ENCODE results near the gene NTM.

The NTM gene

DNA sequence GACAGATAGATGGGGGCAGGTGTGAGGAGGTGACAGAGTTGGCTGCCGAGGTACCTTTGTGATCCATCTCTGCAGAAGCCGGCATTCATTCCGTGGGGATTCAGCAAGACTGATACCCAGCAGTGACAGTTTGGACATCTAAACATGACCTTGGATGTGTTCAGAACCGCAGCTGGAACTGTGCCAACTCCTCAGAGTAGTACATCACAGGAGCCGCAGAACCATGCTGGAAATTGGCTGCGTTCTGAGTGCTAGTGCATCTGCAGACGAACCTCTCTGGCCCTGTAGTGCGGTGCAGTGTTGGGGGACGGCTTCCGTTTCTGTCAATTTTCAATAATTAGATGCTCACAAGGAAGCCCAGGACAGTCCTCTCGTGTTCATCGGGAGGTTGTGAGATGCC is 772.1 kb downstream of the NTM start:
- DNase-seq, result no peak

DNA sequence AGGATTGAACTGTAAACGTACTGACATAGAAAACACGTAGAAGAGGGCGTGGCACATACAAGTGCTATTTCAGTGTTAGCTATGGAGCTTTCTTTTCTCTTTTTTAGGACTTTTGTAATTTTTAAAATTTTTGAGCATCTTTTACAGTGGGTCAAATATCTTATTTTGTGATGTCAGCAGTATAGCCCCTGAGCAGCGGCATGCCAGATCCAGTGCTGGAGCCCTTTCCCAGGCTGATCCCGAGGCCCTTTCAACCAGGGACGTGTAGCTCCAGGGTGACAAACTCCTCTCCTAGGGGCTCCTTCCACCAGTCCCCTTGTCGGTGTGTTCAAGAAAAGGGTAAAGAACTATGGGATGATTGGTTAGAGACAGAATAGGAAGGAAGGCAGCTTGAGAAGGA is 777.0 kb downstream of the NTM start:
- DNase-seq, result no peak

DNA sequence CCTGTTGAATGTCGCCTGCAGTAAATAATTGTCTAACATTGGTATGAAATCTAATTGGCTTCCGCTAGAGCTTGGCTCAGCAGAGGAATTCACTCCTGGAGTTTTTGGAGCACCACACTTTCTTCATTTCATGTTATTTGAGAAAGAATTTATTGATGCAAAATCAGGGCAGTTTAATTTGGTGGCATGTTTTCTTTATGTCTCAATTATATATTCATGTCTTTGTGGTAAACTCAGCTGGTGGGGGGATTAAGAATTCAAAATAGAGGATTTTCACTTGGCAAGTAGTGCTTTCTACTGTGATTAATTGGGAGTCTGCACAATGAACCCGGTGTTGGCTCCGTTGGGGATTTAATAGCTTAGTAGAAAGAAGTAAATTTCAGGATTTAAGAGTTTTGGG is 784.4 kb downstream of the NTM start:
- DNase-seq, result no peak

DNA sequence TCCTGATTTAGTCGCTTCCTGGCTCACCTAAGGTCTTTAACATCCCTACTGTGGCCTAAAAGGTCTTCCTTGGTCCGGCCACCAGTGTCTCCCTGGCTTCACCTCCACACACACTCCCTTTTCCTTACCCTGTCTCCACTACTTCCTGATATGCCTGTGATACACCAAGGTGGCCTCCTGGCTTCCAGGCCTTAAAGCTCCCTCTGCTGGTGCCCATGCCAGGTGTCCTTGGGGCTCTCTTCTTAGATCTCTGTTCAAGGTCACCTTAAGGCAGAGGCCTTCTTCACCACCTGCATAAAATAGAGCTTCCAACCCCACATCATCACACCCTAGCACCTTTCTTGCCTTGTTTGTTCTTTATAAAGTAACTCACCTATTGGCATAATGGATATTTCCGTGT is 787.7 kb downstream of the NTM start:
- no peak for DNase-seq

DNA sequence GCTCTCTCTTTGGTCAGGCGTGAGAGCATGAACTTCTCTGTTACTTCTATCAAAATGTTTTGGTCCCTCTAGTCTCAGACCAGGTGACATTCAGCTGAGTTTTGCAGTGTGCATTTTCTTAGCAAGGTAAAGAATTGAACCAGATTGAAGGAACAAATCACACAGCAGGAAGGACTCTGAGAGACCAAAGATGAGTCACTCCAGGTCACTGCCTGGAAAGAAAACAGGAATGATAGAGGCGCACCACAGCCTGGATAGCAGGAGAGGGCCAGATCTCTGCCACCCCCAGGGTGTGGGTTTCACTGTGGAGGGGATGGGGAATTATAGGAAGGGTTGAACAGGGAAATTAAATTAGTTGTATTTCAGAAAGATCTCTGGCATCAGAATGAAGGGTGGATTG is 788.3 kb downstream of the NTM start:
- DNase-seq, result no peak

DNA sequence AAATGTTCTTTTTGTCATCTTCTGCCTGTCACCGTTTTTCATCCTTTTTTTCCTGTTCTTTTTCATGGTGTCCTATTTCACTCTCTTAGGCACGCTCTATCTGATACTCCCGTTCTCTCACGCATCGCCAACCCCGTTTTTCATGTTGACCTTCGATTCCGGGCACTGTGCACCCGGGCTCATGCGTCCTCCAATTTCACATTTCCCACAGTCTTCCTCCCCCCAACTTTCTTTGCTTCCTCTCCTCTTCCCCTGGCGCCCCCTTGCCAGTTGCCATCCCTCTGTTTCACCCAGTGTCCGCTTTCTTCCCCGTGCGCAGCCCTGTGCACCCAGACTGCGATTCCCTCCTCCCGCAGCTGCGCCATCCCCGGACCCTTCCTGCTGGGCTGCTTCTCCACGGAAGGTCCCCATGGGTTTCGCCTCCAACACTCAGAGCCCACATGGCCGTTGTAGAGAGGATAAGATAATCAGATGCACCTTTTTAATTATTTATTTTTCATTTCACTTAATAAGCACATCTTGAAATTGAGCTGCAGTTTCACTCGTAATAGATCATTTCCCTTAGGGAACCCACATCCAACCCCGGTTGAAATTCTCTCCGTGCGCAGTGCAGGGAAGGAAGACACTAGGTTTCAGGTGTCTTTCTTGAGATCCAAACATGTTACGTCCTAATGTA is 791.1 kb downstream of the NTM start:
- DNase-seq, result no peak

DNA sequence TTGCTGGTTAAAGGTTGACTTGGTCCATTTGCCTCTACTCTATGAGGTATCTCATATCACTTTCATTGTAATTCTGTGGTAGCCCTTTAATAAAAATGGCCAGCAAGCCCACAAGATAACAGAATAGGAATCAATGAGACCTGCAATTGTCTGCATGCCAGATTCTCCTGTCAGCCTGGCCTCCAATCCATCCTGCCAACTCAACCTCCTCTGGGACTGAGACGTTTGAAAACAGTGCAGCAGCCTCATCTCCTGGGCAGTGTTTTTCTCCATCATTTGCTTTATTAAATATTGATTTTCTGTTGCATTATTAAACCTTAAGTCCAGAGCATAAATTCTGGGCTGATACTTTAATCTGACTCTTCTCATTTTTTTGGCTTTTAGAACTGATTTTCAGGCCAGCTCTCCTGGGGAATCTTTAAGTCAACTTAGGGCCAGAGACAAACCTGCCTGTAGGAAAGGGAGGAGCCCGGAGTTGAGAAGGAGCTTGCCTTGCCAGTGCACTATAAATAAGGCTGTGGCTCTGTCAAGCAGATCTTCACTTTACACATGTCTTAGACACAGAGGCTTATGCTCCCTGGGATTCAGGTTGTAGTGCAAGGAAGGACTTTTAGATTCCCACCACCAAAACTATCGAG is 798.0 kb downstream of the NTM start:
- no peak for DNase-seq

DNA sequence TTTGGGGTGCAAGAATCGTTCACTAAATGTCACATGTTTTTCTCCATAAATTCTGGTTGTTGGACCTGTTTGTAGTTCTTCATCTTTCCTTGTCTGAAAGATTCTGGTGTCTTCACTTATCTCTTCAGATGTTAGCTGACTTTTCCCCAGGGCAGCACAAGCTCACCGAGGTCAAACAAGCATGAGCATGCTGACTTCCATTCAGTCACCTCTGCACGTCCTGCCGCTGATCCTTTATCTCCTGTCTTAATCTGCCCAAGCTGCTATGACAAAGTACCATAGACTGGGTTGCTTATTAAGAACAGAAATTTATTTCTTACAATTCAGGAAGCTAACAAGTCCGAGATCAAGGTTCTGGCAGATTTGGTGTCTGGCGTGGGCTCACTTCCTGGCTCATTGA is 800.6 kb downstream of the NTM start:
- no peak for DNase-seq

DNA sequence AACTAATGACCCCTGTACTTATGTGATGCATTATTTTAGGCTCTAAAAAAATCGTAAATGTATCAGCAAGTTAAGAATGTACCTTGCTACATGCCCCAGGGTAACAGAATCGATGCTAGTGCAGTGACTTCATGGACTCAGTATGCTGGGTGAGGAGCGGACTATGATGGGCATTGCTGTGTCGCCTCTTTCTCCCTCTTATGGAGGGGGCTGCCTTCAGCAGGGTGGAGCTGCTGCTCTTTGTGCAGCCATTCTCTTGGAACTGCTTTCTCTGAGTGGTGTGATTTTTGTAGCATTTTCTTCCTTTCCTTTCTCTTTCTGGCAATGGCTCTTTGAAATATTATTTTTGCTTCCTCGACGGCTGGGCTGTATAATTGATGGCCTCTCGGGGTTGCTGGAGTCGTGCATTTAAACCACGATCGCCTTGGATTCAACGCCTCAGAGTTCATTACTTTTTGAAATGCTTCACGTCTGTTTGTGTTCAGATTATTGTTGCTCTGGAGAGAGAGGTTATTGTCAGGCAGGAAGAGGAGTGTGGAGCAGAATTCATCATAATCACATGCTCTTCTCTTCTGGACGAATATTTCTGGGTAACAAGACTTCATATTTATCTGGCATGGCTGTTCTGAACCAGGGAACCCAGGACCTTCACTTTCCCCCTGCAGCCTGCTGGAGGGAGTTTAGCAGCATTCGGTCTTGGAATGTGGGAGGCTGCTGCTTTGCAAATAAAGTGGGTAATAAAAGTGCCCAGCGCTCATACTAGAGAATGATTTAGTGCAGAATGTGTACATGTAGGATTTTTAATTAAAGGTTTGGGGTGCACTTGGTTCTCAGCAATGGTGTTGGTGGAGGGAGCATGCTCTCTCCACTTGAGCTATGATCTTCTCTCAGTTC is 804.2 kb downstream of the NTM start:
- DNase-seq, result no peak

DNA sequence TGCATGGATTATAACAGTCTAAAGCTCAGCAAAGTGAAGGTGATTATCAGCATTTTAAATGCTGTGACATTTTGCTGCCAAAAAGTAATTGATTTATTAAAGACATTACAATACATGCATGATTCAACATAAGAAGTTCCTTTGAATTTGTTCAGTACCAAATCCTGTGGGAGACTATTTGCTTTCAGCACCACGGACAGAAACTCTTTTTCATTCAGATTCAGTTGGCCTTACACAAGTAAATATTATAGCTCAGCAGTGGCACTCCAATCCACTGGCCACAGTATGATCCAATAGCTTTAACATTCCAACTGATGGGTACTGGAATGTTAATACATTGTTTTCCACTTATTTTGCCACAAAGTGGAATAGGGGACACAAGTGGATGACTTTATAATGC is 806.7 kb downstream of the NTM start:
- DNase-seq, result no peak

DNA sequence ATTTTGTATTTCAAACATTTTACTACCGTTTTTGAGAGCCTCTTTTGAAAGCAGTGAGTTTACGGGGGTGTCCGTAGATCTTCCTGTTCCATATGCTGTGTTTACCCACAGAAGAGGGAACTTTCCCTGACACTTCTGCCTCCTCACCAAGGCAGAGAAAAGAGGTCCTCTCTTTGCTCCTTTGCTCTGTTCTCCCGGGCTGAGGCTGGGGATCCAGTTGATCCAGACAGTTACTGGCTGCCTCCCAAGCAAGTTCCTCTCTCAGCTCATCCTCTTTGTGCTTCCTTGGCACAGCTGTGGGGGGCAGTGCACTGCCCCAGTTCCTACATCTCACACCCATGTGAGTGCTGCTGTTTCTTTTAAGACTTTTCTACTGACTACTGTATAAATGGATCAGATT is 813.7 kb downstream of the NTM start:
- DNase-seq, result no peak

DNA sequence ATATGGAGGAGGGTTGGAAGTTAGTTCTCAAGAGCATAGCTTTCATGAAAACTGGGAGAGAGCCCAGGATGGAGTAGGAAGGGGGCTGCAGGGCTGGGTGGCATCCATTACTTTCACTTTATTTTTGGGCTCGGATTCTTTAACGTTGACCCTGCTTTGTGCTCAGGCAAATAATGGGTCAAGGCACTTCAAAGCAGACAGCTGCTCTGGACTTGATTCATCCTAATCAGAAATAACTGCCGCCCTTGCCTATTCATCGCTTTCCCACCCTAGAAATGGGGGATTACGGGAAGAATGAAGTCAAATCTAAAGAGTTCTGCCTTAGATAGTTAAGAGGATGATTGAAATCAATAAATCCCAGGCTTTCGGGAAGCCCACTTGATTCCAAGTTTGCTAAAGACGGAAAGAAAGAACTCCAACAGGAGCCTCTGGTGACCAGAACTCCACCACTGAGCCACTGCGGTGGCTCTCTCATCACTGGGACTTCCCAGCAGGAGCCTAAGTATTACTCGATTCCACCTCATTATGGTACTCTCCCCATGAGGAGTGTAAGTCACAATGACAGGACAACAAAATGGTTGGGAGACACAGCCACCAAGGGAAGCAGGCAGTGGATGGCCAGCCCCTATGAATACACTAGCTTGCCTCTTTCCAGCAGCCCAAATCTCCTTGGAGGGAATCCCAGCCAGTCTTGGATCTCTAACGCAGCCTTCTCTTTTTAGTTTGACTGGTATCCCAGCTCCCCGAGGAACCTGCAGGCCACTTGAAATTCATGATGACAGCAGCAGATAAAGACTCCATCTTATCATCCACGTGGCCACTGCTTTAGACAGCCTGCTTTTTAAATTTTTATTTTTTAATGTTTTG is 815.5 kb downstream of the NTM start:
- no peak for DNase-seq

DNA sequence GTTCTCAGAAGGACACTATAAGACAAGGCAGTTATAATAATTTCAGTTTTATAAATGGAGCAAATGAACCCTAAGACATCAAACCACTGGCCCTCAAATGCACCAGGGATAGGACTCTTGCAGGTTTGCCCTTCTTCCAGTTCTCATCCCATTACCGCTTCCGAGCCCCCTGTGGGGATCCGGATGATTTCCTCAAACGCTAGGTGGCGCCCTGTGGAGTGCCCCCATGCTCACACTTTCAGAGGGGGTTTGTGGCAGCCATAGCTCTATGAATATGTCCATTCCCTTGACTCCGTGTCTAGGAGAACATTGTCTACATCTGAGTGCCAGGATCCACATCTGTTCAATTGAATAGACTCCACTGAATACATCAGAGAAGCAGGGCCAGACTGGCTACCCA is 816.3 kb downstream of the NTM start:
- no peak for DNase-seq

DNA sequence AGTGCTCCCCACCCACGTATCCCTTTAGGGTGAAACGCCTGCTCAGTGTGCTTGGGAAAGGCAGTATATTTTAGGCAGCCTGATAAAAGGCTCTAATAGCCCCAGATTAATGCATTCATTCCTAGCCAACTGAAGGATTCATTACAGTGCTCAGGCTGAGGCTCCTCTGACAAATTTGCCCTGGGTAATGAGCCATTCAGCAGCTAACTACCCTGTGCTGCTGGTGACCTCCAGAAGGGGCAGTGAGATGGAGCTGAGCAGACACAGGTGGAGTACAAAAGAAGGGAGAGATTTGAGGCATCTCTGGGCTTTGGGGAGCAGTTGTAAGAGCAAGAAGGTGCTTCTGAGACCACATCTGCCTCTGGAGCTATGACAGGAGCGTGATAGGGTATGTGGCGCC is 817.0 kb downstream of the NTM start:
- DNase-seq, result no peak

DNA sequence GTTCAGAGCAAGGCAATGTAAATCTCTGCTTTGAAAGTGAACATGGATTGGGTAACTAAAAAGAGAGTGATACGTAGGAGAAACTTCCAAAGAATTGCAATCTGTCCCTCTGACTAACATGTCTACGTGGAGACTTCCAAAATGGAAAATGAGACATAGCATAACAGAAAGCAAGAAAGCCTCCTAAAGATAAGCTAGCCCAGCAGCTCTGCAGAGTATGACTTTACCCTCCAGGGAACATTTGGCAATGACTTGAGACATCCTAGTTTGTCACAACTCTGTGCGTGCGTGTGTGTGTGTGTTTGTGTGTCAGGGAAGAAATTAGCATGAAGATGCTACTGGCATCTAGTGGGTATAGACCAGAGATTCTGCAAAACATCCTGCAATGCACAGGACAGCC is 817.4 kb downstream of the NTM start:
- DNase-seq, result no peak

DNA sequence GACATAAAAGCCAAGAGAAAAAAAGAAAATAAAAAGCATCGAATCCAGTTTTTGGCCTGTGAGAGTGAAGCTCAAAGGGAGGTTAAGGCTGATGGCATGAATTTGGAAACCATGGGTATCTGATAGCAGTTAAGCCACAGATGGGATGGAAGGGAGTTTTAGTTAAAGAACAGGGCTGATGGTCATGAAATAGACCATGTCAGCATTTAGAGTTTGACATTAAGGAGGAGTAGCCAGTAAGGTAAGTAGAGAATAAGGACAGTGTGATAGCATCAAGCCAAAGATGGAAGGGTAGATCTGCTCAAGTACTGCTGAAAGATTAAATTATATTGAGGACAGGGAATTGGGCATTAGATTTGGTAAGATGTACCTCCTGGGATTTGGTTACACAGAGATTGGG is 826.5 kb downstream of the NTM start:
- no peak for DNase-seq

DNA sequence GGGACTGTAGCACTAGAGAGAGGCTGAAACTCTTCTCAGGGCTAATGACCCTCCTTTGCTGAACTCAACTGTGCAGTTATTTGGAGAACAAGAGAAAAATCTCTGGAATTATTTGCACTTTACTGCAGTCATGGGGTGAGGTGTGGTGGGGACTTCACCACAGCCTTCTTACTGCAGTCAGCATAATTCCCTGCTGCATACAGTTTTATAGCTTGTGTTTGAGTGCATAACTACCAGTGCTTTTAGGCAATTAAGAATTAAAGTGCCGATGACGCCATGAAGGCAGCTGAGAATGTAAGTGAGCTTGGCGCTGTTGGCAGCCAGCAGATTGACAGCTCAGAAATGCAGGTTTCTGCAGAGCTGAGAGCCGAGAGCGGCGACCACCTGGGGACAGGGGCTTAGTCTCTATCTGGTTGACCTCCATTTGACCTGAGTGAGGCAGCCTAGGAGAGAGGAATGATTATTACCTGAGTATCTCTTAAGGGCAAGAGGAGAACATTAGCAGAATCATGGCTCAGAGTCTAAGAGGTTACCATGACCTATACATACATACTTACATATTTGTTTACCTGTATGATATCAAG is 830.0 kb downstream of the NTM start:
- no peak for DNase-seq

DNA sequence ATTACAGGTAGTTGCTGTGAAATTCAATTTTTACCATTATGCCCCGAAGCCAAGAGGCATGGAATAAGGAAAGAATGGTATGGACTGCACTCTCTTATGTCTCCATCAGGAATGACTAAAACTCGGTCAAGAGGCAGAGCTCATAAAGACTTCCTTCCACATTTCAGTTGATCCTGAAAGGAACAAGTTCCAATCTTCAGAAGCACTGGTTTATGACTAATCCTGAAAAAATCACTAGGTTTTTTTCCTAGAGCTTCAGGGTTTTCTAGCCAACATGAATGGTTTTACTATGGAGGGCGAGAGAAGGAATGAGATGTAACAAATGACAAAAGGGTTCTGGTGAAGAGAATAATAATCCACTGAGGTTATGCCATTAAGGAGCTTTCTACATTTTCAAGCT is 832.2 kb downstream of the NTM start:
- no peak for DNase-seq

DNA sequence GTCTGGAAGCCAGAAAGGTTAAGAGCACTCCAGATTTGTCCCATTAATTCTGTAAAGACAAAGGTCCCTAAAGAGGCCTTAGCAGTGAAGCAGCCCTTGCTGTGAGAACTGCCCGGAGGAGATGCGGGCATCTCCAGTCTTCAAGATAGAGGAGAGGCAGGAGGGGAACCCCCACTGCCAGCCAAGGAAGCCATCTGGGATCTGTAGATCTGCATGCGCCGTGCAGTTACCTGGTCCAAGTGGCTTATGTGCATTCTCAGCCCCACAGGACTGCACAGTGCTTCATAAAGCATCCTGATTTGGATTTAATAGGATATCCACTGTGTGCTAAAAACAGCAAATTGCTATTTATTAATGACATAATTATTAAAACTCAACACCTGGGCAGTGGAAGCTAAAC is 834.6 kb downstream of the NTM start:
- DNase-seq, result no peak

DNA sequence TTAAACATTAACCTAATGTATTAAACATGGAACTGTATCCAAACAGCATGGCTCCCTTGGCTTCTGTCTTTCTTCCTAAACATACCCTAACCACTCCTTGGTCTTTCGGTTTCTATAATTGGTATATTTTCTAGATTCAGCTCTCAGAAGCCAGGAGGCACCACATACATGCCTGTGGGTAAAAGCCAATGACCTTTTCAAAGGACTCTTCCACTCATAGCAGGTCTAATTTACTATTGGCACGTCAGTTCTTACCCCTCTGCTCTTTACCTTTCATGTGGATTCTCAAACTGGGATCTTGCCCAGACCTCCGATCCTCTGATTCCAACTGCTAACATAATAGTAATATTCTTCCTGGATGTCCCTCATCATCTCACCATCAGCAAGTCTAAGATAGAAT is 835.1 kb downstream of the NTM start:
- no peak for DNase-seq

DNA sequence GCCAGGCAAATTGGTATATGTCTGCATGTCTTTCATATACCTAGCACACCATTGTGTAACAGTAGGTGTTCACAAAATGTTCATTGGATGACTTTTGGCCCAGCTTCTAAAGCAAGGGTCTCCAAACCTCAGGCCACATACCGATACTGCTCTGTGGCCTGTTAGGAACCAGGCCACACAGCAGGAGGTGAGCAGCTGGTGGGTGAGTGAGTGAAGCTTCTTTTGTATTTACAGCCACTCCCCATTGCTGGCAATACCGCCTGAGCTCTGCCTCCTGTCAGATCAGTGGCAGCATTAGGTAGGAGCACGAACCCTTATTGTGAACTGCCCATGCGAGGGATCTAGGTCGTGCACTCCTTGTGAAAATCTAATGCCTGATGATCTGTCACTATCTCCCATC is 836.6 kb downstream of the NTM start:
- DNase-seq, result no peak

DNA sequence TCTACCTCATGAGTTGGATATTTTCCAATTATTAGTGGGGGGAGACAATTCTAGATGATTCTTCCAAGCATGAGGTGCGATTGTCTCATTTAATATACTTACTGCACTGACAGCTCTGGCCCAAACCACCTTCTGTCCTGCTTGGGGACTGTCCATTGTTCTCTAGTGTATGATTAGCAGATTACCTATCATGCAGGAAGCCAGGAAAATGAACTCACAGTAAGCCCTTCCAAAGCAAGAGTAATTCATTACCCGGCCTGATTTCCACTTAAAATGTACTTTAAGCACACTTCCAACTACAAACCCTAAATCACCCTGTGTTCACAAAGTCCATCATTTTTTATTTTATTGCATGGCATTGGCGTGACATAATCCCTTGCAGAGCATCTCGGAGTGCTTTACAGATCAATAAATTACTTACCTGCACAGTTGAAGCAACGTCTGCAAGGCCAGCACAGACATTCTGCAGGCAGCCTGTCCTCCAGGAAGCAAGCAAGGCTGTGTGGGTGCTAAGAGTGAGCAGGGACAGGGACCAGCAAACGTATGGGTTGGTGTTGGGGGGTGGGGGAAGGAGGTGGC is 838.2 kb downstream of the NTM start:
- no peak for DNase-seq

Data from NCI-H2171 (cell line).